HepG2 (cell line): Measurements from ENCODE around the gene DNPH1. TPM values are rescaled to one million over a fixed set of nuclear protein-coding genes. Genes with fewer than 3 reads are reported as not detected.

ENCODE experiments used
- ATAC-seq: fragments of 200-7000 bp; cut with Tn5 transposase; 3 replicates; pipeline ENCODE4 v1.9.1; 2020; ENCODE audit warnings: mild to moderate bottlenecking, moderate library complexity
- BruUV-seq: library from RNA; stranded (reverse); fragments of 400-500 nt; replicated peaks from 2 replicates; lab custom pipeline; 2021; lab: Mats Ljungman, UMichigan
- CTCF ChIA-PET: fragments of 300-600 bp; formaldehyde crosslinking; extraction: SDS; loops from one replicate; lab custom pipeline; 2021; ENCODE audit warnings: low total read pairs, inconsistent platforms, low intra/inter-chr PET ratio; lab: Yijun Ruan, JAX
- POLR2A ChIA-PET: fragments of 350-600 bp; sonication (Branson Sonifier 250); formaldehyde crosslinking; loops from one replicate; lab custom pipeline; 2020; ENCODE audit warnings: antibody characterized with exemption, inconsistent platforms; lab: Yijun Ruan, JAX
- DNase-seq: peaks from one replicate; pipeline ENCODE4 v3.0.0-alpha.2; 2015; ENCODE audit warnings: low spot score
- FAIRE-seq: peaks from 3 replicates; lab custom pipeline; 2011; peaks lifted over from hg19 to GRCh38; lab: Jason Lieb, UNC
- H2AFZ ChIP-seq: one replicate; pipeline ENCODE4 v1.6.1; 2011; ENCODE audit warnings: low read length, inconsistent platforms
- H3K27ac ChIP-seq: fragments of 300-600 bp; 3 replicates; pipeline ENCODE4 v1.8.0; 2011; ENCODE audit warnings: mixed run types, mild to moderate bottlenecking, mixed read lengths, low read length, inconsistent platforms; ENCODE audit not compliant: insufficient read depth; ENCODE audit errors: extremely low read length
- H3K27me3 ChIP-seq, 2 experiments: fragments of 200-600 bp in 1 of 2; 2 replicates in 1 of 2; 3 replicates in 1 of 2; pipeline versions ENCODE4 v1.6.0 to v1.8.0; 2011; ENCODE audit warnings: low read length in 2 of 2, mild to moderate bottlenecking in 2 of 2, moderate library complexity in 2 of 2, inconsistent platforms in 1 of 2; ENCODE audit not compliant: insufficient read depth in 2 of 2, control insufficient read depth in 1 of 2
- H3K36me3 ChIP-seq, 2 experiments: fragments of 200-600 bp in 1 of 2; replicated peaks in 1 of 2; 2 replicates in 1 of 2; 3 replicates in 1 of 2; pipeline versions ENCODE4 v1.5.1 to v1.8.0; 2011; ENCODE audit warnings: low read length in 2 of 2, inconsistent platforms in 1 of 2; ENCODE audit not compliant: insufficient read depth in 2 of 2, control insufficient read depth in 1 of 2
- H3K4me1 ChIP-seq: 2 replicates; pipeline ENCODE4 v1.5.1; 2012; ENCODE audit warnings: low read length, inconsistent platforms; ENCODE audit not compliant: insufficient read depth
- H3K4me2 ChIP-seq: 2 replicates; pipeline ENCODE4 v1.6.0; 2011; ENCODE audit warnings: low read depth, low read length, inconsistent platforms
- H3K4me3 ChIP-seq, 3 experiments: fragments of 200-600 bp in 1 of 3; sonication (generic), shearing (Covaris generic) in 1 of 3; replicated peaks in 1 of 3; 2 replicates each; pipeline ENCODE4 v1.5.1; 2011 to 2016; ENCODE audit warnings: low read length in 3 of 3, inconsistent platforms in 2 of 3, low read depth in 2 of 3, mild to moderate bottlenecking in 2 of 3, control low read depth in 1 of 3, mixed read lengths in 1 of 3; ENCODE audit not compliant: insufficient read depth in 1 of 3
- H3K79me2 ChIP-seq: one replicate; pipeline ENCODE4 v1.6.1; 2011; ENCODE audit warnings: low read length, inconsistent platforms; ENCODE audit not compliant: insufficient read depth
- H3K9ac ChIP-seq: 2 replicates; pipeline ENCODE4 v1.6.0; 2011; ENCODE audit warnings: mild to moderate bottlenecking, low read depth, low read length, inconsistent platforms; ENCODE audit not compliant: insufficient read depth
- H3K9me3 ChIP-seq: 2 replicates; pipeline ENCODE4 v1.5.1; 2012; ENCODE audit warnings: mild to moderate bottlenecking, low read length
- H4K20me1 ChIP-seq: 2 replicates; pipeline ENCODE4 v1.6.0; 2011; ENCODE audit warnings: inconsistent platforms, mild to moderate bottlenecking, low read length, moderate library complexity; ENCODE audit not compliant: insufficient read depth
- FOXA3 ChIP-seq: IDR thresholded peaks from 2 replicates; pipeline ENCODE4 v1.6.1; 2016; ENCODE audit warnings: missing genetic modification reagents, missing compliant biosample characterization
- HNF4G ChIP-seq, 2 experiments: sonication (generic) in 1 of 2; formaldehyde crosslinking in 1 of 2; IDR thresholded peaks; 2 replicates each; pipeline versions ENCODE4 v1.4.0 to v1.6.1; 2011 to 2020; ENCODE audit warnings: borderline replicate concordance in 2 of 2, low read depth in 2 of 2, mild to moderate bottlenecking in 2 of 2, low read length in 1 of 2, missing genetic modification reagents in 1 of 2, moderate library complexity in 1 of 2
- HOXA9 ChIP-seq: sonication (generic); formaldehyde crosslinking; IDR thresholded peaks from 2 replicates; pipeline ENCODE4 v1.8.1; 2022; ENCODE audit warnings: missing genetic modification reagents, mild to moderate bottlenecking, moderate library complexity, borderline replicate concordance
- ISX ChIP-seq: sonication (generic); formaldehyde crosslinking; conservative IDR thresholded peaks from 2 replicates; pipeline ENCODE4 v1.5.0; 2020; ENCODE audit warnings: missing genetic modification reagents
- MYC ChIP-seq: sonication (generic); formaldehyde crosslinking; IDR thresholded peaks from 2 replicates; pipeline ENCODE4 v1.9.0; 2021; ENCODE audit warnings: missing genetic modification reagents, borderline replicate concordance
- NKX3-1 ChIP-seq: sonication (generic); formaldehyde crosslinking; IDR thresholded peaks from 2 replicates; pipeline ENCODE4 v1.5.0; 2020; ENCODE audit warnings: missing genetic modification reagents
- NR1H2 ChIP-seq: sonication (generic); formaldehyde crosslinking; IDR thresholded peaks from 2 replicates; pipeline ENCODE4 v1.8.1; 2022; ENCODE audit warnings: low read depth, missing genetic modification reagents, borderline replicate concordance
- POLR2A ChIP-seq, 2 experiments: IDR thresholded peaks; 2 replicates each; pipeline ENCODE4 v1.6.1; 2011; ENCODE audit warnings: low read depth in 2 of 2, low read length in 2 of 2, mild to moderate bottlenecking in 1 of 2, moderate library complexity in 1 of 2; ENCODE audit not compliant: insufficient read depth in 1 of 2
- POLR2G ChIP-seq: fragments of 200-400 bp; formaldehyde crosslinking; IDR thresholded peaks from 2 replicates; pipeline ENCODE4 v1.6.1; 2018; ENCODE audit warnings: mild to moderate bottlenecking, low read depth, low read length, moderate library complexity
- RBM22 ChIP-seq: fragments of 200-400 bp; formaldehyde crosslinking; optimal IDR thresholded peaks from 2 replicates; pipeline ENCODE3; 2017; ENCODE audit warnings: mild to moderate bottlenecking, low read length, moderate library complexity
- SIX1 ChIP-seq: sonication (generic); formaldehyde crosslinking; IDR thresholded peaks from 2 replicates; pipeline ENCODE4 v1.4.0; 2020; ENCODE audit warnings: missing genetic modification reagents, borderline replicate concordance
- ZFX ChIP-seq: sonication (generic); formaldehyde crosslinking; IDR thresholded peaks from 2 replicates; pipeline ENCODE4 v1.4.0; 2020; ENCODE audit warnings: mild to moderate bottlenecking, low read depth, missing genetic modification reagents, moderate library complexity
- ZKSCAN8 ChIP-seq: IDR thresholded peaks from 2 replicates; pipeline ENCODE4 v1.6.1; 2016; ENCODE audit warnings: borderline replicate concordance, missing genetic modification reagents, missing compliant biosample characterization
- ZNF33B ChIP-seq: sonication (generic); formaldehyde crosslinking; IDR thresholded peaks from 2 replicates; pipeline ENCODE4 v1.5.1; 2020; ENCODE audit warnings: mild to moderate bottlenecking, missing genetic modification reagents
- ZNF550 ChIP-seq: sonication (generic); formaldehyde crosslinking; IDR thresholded peaks from 2 replicates; pipeline ENCODE4 v1.4.0; 2020; ENCODE audit warnings: mild to moderate bottlenecking, missing genetic modification reagents, borderline replicate concordance
- ZNF674 ChIP-seq: sonication (generic); formaldehyde crosslinking; IDR thresholded peaks from 2 replicates; pipeline ENCODE4 v1.5.0; 2020; ENCODE audit warnings: low read depth, mild to moderate bottlenecking, missing genetic modification reagents
- ZNF713 ChIP-seq: sonication (generic); formaldehyde crosslinking; IDR thresholded peaks from 2 replicates; pipeline ENCODE4 v1.4.0; 2020; ENCODE audit warnings: mild to moderate bottlenecking, missing genetic modification reagents
- ZSCAN12 ChIP-seq: sonication (generic); formaldehyde crosslinking; IDR thresholded peaks from 2 replicates; pipeline ENCODE4 v1.9.0; 2021; ENCODE audit warnings: mild to moderate bottlenecking, missing genetic modification reagents
- WGBS: methylation state at CpG from one replicate; pipeline ENCODE4 v1.1.6; 2017; ENCODE audit warnings: low lambda C conversion rate; 5-methylcytosine and 5-hydroxymethylcytosine counted together
- in situ Hi-C: cut with HindIII; loops from 2 replicates; pipeline ENCODE4 v1.10.0; 2017; ENCODE audit warnings: low pct_unique_long_range_greater_than_20kb; ENCODE audit not compliant: extremely low pct_ligation_motif_present
- intact Hi-C: fragments of 100-400 bp; cut with micrococcal nuclease; formaldehyde crosslinking; loops from one replicate; pipeline ENCODE4 v1.10.0; 2022; ENCODE audit not compliant: unreplicated experiment
- polyA plus RNA-seq, 8 experiments: library from polyadenylated mRNA; depleted of rRNA in 3 of 8; stranded (reverse) in 7 of 8; unstranded in 1 of 8; fragments of >200 nt; fragmentation: Illumina TruSeq in 4 of 8; extraction: Trizol in 4 of 8; gene quantifications; 2 replicates each; pipeline versions ENCODE4 v1.2.1 to v1.2.3, GENCODE V29; 2011 to 2016; ENCODE audit warnings: low read depth in 4 of 8, missing spikeins in 1 of 8, mixed read lengths in 1 of 8; ENCODE audit not compliant: insufficient read depth in 1 of 8
- total RNA-seq, 5 experiments: library from RNA; depleted of rRNA; stranded (reverse); fragments of >200 nt; fragmentation: Illumina TruSeq; extraction: Trizol; gene quantifications; 2 replicates each; pipeline ENCODE4 v1.2.3, GENCODE V29; 2016; ENCODE audit warnings: low read depth in 1 of 5
- TF ChIP-seq, protein P1 (sequence below): sonication (generic); formaldehyde crosslinking; IDR thresholded peaks from 2 replicates; pipeline ENCODE4 v1.9.0; 2021; ENCODE audit warnings: mild to moderate bottlenecking, missing genetic modification reagents

DNPH1 gene
- total and polyA plus RNA-seq, 2 of the 13 experiments (the other 11 are each of a cell fraction or from before 2014, with no cell fraction given) = 56.5 to 75.1 TPM

DNA sequence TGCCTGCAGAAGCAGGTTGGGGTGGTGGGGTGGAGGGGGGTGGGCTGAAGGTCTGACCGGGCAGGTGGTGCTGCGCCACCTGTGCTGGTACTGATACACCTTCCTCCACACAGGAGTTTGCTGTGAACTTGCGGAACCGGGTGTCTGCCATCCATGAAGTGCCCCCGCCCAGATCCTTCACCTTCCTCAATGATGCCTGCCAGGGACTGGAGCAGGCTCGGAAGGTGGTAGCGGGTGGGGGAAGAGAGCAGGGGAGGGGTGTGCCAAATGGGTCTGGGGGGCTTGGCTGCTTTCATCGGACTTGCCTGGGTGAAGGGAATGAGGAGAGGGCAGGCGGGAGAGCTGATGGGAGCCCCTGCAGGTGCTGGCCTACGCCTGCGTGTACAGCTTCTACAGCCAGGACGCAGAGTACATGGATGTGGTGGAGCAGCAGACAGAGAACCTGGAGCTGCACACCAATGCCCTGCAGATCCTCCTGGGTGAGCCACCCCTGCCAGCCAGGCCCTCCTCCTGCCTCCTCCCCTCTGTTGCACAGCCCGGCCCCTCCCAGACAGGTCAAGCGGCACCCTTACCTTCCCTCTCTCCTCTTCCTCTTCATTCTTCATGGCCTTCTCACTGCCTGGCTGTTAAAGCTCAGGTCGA, 6.7 kb downstream of the DNPH1 start:
- H3K27ac ChIP-seq = no peak overlapping the region
- H3K4me2 ChIP-seq = no peak overlapping the region
- H3K36me3 ChIP-seq = peaks cover 0 to 14% of the 10 kb centered on the region in 2 experiments; a peak in 1 of 5 replicates
- no TSS peak for BruUV-seq
- H4K20me1 ChIP-seq = no peaks in the 10 kb centered on the region
- no peaks in the 10 kb centered on the region for H3K9me3 ChIP-seq
- FAIRE-seq (no peak), DNase-seq (no peak), ATAC-seq (peak; percentile 11)
- peaks cover 10% of the 10 kb centered on the region for H3K4me1 ChIP-seq
- H3K9ac ChIP-seq = no peak overlapping the region
- POLR2A ChIA-PET = interaction anchor here (1.0 to 1.7 kb wide), 5 partner anchors 40 to 147 kb away, joined by 3 to 4 read pairs (median 3); partner anchors contain the start of genes CUL9 and ZNF318
- CTCF ChIA-PET = no interaction called here
- intact Hi-C loops (no loop called here), in situ Hi-C loops (no loop called here)
- no peak overlapping the region for H2AFZ ChIP-seq
- no peaks in the 10 kb centered on the region for H3K27me3 ChIP-seq
- WGBS = 90% methylated on average over 15 of the region's 15 CpGs
- no peak overlapping the region for H3K4me3 ChIP-seq
- H3K79me2 ChIP-seq = no peaks in the 10 kb centered on the region
- TF ChIP-seq SIX1 (CRISPR knock-in tag) = no peak
- no peak for TF ChIP-seq ZKSCAN8 (CRISPR knock-in tag)
- TF ChIP-seq HOXA9 = no peak
- no peak for TF ChIP-seq ZFX (CRISPR knock-in tag)
- TF ChIP-seq ZNF674 (CRISPR knock-in tag) = no peak
- no peak for TF ChIP-seq ZNF713
- peak; percentile 38 for TF ChIP-seq RBM22
- TF ChIP-seq NR1H2 (CRISPR knock-in tag) = no peak
- TF ChIP-seq ZNF550 (CRISPR knock-in tag) = no peak
- no peak for TF ChIP-seq ZSCAN12
- TF ChIP-seq FOXA3 (CRISPR knock-in tag) = no peak
- 0 out of 2 replicates have a peak, but pooled peaks have one; percentile 9 for TF ChIP-seq MYC (CRISPR knock-in tag)
- TF ChIP-seq ISX (CRISPR knock-in tag) = no peak
- TF ChIP-seq POLR2G = peak; percentile 35; the same call in 1 of the 2 replicates
- TF ChIP-seq HNF4G (IDR thresholded peaks at IDR 0.05; ENCODE audit: borderline replicate concordance, low read depth, low read length) = 0 out of 2 replicates have a peak, but pooled peaks have one; percentile 2
- TF ChIP-seq HNF4G (CRISPR knock-in tag; IDR thresholded peaks at IDR 0.05; ENCODE audit: borderline replicate concordance, low read depth) = no peak
- TF ChIP-seq POLR2A (IDR thresholded peaks at IDR 0.05; ENCODE audit: insufficient read depth in 1 of 2, low read depth in 2 of 2, low read length in 2 of 2) = peak; percentile 18 to 51; a peak in 3 of 4 replicates
- no peak for TF ChIP-seq NKX3-1 (CRISPR knock-in tag)
- TF ChIP-seq, protein P1, sequence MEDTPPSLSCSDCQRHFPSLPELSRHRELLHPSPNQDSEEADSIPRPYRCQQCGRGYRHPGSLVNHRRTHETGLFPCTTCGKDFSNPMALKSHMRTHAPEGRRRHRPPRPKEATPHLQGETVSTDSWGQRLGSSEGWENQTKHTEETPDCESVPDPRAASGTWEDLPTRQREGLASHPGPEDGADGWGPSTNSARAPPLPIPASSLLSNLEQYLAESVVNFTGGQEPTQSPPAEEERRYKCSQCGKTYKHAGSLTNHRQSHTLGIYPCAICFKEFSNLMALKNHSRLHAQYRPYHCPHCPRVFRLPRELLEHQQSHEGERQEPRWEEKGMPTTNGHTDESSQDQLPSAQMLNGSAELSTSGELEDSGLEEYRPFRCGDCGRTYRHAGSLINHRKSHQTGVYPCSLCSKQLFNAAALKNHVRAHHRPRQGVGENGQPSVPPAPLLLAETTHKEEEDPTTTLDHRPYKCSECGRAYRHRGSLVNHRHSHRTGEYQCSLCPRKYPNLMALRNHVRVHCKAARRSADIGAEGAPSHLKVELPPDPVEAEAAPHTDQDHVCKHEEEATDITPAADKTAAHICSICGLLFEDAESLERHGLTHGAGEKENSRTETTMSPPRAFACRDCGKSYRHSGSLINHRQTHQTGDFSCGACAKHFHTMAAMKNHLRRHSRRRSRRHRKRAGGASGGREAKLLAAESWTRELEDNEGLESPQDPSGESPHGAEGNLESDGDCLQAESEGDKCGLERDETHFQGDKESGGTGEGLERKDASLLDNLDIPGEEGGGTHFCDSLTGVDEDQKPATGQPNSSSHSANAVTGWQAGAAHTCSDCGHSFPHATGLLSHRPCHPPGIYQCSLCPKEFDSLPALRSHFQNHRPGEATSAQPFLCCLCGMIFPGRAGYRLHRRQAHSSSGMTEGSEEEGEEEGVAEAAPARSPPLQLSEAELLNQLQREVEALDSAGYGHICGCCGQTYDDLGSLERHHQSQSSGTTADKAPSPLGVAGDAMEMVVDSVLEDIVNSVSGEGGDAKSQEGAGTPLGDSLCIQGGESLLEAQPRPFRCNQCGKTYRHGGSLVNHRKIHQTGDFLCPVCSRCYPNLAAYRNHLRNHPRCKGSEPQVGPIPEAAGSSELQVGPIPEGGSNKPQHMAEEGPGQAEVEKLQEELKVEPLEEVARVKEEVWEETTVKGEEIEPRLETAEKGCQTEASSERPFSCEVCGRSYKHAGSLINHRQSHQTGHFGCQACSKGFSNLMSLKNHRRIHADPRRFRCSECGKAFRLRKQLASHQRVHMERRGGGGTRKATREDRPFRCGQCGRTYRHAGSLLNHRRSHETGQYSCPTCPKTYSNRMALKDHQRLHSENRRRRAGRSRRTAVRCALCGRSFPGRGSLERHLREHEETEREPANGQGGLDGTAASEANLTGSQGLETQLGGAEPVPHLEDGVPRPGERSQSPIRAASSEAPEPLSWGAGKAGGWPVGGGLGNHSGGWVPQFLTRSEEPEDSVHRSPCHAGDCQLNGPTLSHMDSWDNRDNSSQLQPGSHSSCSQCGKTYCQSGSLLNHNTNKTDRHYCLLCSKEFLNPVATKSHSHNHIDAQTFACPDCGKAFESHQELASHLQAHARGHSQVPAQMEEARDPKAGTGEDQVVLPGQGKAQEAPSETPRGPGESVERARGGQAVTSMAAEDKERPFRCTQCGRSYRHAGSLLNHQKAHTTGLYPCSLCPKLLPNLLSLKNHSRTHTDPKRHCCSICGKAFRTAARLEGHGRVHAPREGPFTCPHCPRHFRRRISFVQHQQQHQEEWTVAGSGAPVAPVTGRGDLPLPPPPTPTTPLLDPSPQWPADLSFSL (CRISPR knock-in tag) = no peak
- TF ChIP-seq ZNF33B (CRISPR knock-in tag) = no peak
